ES-I3 (cell line): Measurements from ENCODE around the gene PPP1R2.
"Not testable (repeated sequence)": the region's sequence is repeated elsewhere in the genome, so short reads cannot be mapped to it uniquely, and the experiment has no call there.

Experiments used
- H3K36me3 ChIP-seq: 2 replicates; pipeline ENCODE4 v1.6.1; 2013; ENCODE audit warnings: mild to moderate bottlenecking, low read length, control low read depth, moderate library complexity; ENCODE audit not compliant: insufficient read depth
- H3K4me1 ChIP-seq: 2 replicates; pipeline ENCODE4 v1.6.1; 2013; ENCODE audit warnings: mild to moderate bottlenecking, control low read depth, low read length; ENCODE audit not compliant: insufficient read depth
- H3K9ac ChIP-seq: 2 replicates; pipeline ENCODE4 v1.6.1; 2013; ENCODE audit warnings: low read depth, mild to moderate bottlenecking, low read length, moderate library complexity
- H3K9me3 ChIP-seq: 2 replicates; pipeline ENCODE4 v1.6.1; 2013; ENCODE audit warnings: mild to moderate bottlenecking, low read length, moderate library complexity; ENCODE audit not compliant: control insufficient read depth, insufficient read depth

Gene PPP1R2

GRCh38 chr3:195540027-195540426, 3.1 kb downstream of the PPP1R2 start:
- no peaks in the 10 kb centered on the region for H3K36me3 ChIP-seq
- H3K4me1 ChIP-seq = peaks cover 26% of the 10 kb centered on the region
- H3K9me3 ChIP-seq = no peaks in the 10 kb centered on the region
- no peak overlapping the region; the same call in 1 of the 2 replicates for H3K9ac ChIP-seq

GRCh38 chr3:195539479-195539878, 3.6 kb downstream of the PPP1R2 start:
- Histone ChIP-seq H3K4me1 (peaks cover 20% of the 10 kb centered on the region), H3K9me3 (no peaks in the 10 kb centered on the region), H3K36me3 (no peaks in the 10 kb centered on the region), H3K9ac (no peak overlapping the region)

- Histone ChIP-seq H3K36me3 (no peaks in the 10 kb centered on the region), H3K4me1 (peaks cover 17% of the 10 kb centered on the region), H3K9ac (no peak overlapping the region), H3K9me3 (no peaks in the 10 kb centered on the region)
These were observed 5.1 kb downstream of the PPP1R2 start for GRCh38 chr3:195537995-195538394.

- H3K4me1 ChIP-seq = peaks cover 10% of the 10 kb centered on the region
- H3K9ac ChIP-seq = no peak overlapping the region
- H3K36me3 ChIP-seq = no peaks in the 10 kb centered on the region
- H3K9me3 ChIP-seq = no peaks in the 10 kb centered on the region
These were observed 7.8 kb downstream of the PPP1R2 start for GRCh38 chr3:195535293-195535692.

- peaks cover 2% of the 10 kb centered on the region; the same call in 1 of the 2 replicates for H3K4me1 ChIP-seq
- no peak overlapping the region for H3K9ac ChIP-seq
- no peaks in the 10 kb centered on the region for H3K36me3 ChIP-seq
- no peaks in the 10 kb centered on the region for H3K9me3 ChIP-seq
These were observed 10.3 kb downstream of the PPP1R2 start for GRCh38 chr3:195532834-195533233.

GRCh38 chr3:195532345-195532744, 10.8 kb downstream of the PPP1R2 start:
- H3K9ac ChIP-seq = no peak overlapping the region
- no peaks in the 10 kb centered on the region for H3K4me1 ChIP-seq
- H3K9me3 ChIP-seq = no peaks in the 10 kb centered on the region
- H3K36me3 ChIP-seq = no peaks in the 10 kb centered on the region

GRCh38 chr3:195531683-195532082, 11.4 kb downstream of the PPP1R2 start:
- no peak overlapping the region for H3K9ac ChIP-seq
- H3K9me3 ChIP-seq = no peaks in the 10 kb centered on the region
- no peaks in the 10 kb centered on the region for H3K4me1 ChIP-seq
- H3K36me3 ChIP-seq = no peaks in the 10 kb centered on the region

GRCh38 chr3:195526492-195526891, 16.6 kb downstream of the PPP1R2 start:
- no peak overlapping the region for H3K9ac ChIP-seq
- no peaks in the 10 kb centered on the region for H3K36me3 ChIP-seq

GRCh38 chr3:195524171-195524896, 18.8 kb downstream of the PPP1R2 start:
- H3K9ac ChIP-seq = no peak overlapping the region
- H3K4me1 ChIP-seq = no peaks in the 10 kb centered on the region
- H3K36me3 ChIP-seq = no peaks in the 10 kb centered on the region
- no peaks in the 10 kb centered on the region for H3K9me3 ChIP-seq

More at GRCh38 chr3:195526492-195526891, 16.6 kb downstream of the PPP1R2 start:
- Histone ChIP-seq H3K9me3 (no peaks in the 10 kb centered on the region), H3K4me1 (no peaks in the 10 kb centered on the region)

GRCh38 chr3:195522254-195523023, 20.7 kb downstream of the PPP1R2 start:
- H3K36me3 ChIP-seq = no peaks in the 10 kb centered on the region
- H3K9ac ChIP-seq = no peak overlapping the region

GRCh38 chr3:195517030-195517429, 26.1 kb downstream of the PPP1R2 start:
- H3K4me1 ChIP-seq = no peaks in the 10 kb centered on the region
- no peak overlapping the region for H3K9ac ChIP-seq
- H3K36me3 ChIP-seq = no peaks in the 10 kb centered on the region
- no peaks in the 10 kb centered on the region for H3K9me3 ChIP-seq

More at GRCh38 chr3:195522254-195523023, 20.7 kb downstream of the PPP1R2 start:
- Histone ChIP-seq H3K9me3 (no peaks in the 10 kb centered on the region), H3K4me1 (no peaks in the 10 kb centered on the region)

- H3K4me1 ChIP-seq, H3K36me3 ChIP-seq, H3K9ac ChIP-seq, H3K9me3 ChIP-seq: not testable (repeated sequence)
These were observed 28.4 kb downstream of the PPP1R2 start for GRCh38 chr3:195514610-195515235.

- Histone ChIP-seq H3K9me3 (no peaks in the 10 kb centered on the region), H3K36me3 (no peaks in the 10 kb centered on the region; the same call in none of the 2 replicates), H3K9ac (no peak overlapping the region), H3K4me1 (no peaks in the 10 kb centered on the region)
These were observed 30.3 kb downstream of the PPP1R2 start for GRCh38 chr3:195512798-195513345.

- no peaks in the 10 kb centered on the region for H3K4me1 ChIP-seq
- no peak overlapping the region for H3K9ac ChIP-seq
- H3K36me3 ChIP-seq = no peaks in the 10 kb centered on the region; the same call in none of the 2 replicates
- no peaks in the 10 kb centered on the region for H3K9me3 ChIP-seq
These were observed 32.0 kb downstream of the PPP1R2 start for GRCh38 chr3:195511136-195511535.
